Vagina (tissue), 2 donors: Measurements from ENCODE around the gene PLCG1.

ENCODE experiments used
- CTCF ChIP-seq, 3 experiments: fragments of 450-650 bp in 2 of 3; fragments of 200-600 bp in 1 of 3; sonication (generic) in 1 of 3; IDR thresholded peaks; one replicate each; pipeline ENCODE4 v1.5.1; 2017 to 2019; ENCODE audit warnings: antibody characterized with exemption in 3 of 3, mild to moderate bottlenecking in 2 of 3, moderate library complexity in 2 of 3
- POLR2A ChIP-seq, 2 donors: fragments of 450-650 bp; IDR thresholded peaks; one replicate each; pipeline ENCODE4 v1.6.1; 2017; ENCODE audit warnings: antibody characterized with exemption in 2 of 2, mild to moderate bottlenecking in 2 of 2, moderate library complexity in 2 of 2

DNA sequence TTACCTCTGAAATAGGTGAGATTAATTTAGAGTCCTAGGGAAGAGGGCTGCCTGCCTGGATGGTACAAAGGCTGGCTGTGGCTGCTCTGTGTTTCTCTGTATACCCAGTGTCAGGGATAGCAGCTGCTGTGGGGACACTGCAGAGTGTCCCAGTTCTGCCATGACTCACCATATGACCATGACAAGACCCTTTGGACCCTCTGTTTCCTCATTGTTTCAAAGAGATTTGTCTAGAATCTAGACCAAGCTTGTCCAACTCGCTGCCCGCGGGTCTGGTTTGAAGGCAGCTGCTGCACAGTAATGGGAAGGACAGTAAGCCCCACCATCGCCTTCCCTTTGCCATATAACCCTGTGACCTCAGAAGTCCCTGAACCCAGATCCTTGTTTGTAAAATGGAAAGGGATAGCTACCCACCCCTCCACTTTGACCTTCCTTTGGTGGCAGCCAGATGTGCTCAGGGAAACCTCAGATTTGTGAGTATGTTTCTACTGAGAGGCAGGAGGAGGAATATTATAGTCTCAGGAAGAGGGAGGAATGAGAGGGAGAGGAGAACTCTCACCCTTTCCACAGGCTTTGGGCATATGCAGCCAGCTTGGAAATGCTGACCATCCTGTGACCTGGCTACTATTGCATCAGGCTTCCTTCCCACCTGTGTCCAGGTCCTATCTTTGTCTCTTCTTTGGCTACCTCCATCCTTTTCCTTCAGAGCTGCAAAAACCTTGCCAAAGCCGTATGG, 14.0 kb downstream of the PLCG1 start:
- TF ChIP-seq CTCF (IDR thresholded peaks at IDR 0.05): no peak
- TF ChIP-seq POLR2A (IDR thresholded peaks at IDR 0.05): no peak
